ENCODE data around the gene SACM1L. TPM values are rescaled to one million over a fixed set of nuclear protein-coding genes. Genes with fewer than 3 reads are reported as not detected.

Gene SACM1L
- total RNA-seq, 1 donor from 2014 or later, result 24.0 TPM

DNA sequence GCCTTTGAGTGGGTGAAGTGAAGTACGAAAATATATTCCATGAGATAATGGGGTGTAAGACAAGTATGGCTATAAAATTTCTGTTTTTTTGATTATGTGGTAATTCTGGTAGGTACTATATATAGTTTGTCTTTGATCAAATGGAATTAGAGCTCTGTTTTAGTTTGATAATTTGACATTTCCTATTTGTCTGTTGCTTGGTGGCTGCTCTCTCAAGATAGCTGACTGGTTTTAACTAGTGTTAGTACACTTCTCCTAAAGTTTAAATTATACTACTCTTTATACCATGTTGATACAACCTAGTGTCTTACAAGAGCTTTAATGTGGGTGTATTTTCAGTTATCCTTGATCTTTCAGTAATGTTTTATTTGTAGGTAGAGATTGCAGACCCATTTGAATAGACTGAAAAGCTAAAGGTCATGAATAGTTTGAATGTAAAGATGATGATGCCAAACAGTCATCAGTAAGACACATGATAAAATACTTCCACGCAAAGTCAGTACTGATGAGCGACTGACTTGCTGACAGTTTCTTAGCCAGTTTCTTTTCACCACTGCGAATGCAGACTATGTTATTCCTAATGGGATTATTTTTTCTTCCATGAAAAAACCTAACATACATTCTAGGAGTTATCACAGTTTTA, 15.2 kb downstream of the SACM1L start:
- Histone ChIP-seq H3K9me3 (ENCODE audit: control insufficient read depth in 3 of 3, low read length in 3 of 3) (no peaks in the 10 kb centered on the region), H3K4me3 (ENCODE audit: low read length in 3 of 3) (no peak overlapping the region), H3K9ac (ENCODE audit: low read depth in 1 of 3, low read length in 3 of 3) (no peak overlapping the region), H3K27me3 (ENCODE audit: control insufficient read depth in 3 of 3, insufficient read depth in 3 of 3, low read length in 3 of 3) (no peaks in the 10 kb centered on the region), H3K27ac (ENCODE audit: low read depth, low read length) (no peak overlapping the region), H3K4me1 (ENCODE audit: control insufficient read depth in 3 of 3, insufficient read depth in 3 of 3, low read length in 3 of 3) (peaks cover 0 to 3% (median 0%) of the 10 kb centered on the region in 3 donors), H3K36me3 (ENCODE audit: control insufficient read depth in 3 of 3, insufficient read depth in 3 of 3, low read length in 3 of 3) (peaks cover 7 to 27% (median 26%) of the 10 kb centered on the region in 3 donors)

DNA sequence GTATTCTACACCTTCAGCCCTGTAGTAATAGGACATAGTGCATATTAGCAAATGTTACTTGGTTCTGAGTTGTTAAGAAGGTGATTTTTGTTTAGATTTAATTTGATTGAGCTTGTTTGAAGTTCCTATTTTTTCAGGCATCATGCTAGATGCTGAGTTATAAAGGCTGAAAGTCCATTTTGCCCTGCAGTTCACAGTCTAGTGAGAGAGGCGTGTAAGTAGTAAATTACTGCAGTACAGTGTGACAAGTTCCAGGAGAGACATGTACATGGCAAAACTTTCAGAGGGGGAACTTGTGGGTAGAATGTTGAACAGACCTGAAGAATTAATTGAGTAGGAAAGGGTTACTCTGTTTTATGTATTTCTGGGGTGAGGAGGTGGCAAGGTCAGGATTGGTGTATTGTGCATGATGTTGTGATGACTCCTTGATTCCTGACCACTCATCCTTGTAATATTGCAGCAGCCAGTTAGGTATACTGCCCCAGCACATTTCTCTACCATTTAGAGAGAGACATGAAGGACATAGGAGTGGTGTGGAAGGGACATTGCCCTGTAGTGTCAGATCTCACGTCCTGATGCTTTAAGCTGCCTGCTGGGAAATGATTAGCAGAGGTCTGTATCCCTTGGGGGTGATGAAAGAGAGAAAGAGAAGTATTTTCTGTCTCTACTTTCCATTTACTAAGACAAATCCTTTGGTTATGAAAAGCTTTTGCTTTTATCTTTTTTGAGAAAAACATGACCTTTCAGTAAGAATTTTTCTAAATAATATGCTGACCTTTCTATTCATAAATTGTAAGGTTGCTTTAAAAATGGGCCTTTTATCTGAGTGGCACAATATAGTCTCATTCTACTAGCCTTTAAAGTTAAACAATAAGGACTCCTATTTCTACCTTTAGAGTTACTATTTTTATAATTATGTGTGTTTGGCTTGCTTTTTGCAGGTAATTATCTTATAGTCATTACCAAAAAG, 16.9 kb downstream of the SACM1L start:
- Histone ChIP-seq H3K27ac (ENCODE audit: low read depth, low read length) (no peak overlapping the region), H3K9ac (ENCODE audit: low read depth in 1 of 3, low read length in 3 of 3) (no peak overlapping the region), H3K27me3 (ENCODE audit: control insufficient read depth in 3 of 3, insufficient read depth in 3 of 3, low read length in 3 of 3) (no peaks in the 10 kb centered on the region), H3K4me3 (ENCODE audit: low read length in 3 of 3) (no peak overlapping the region), H3K4me1 (ENCODE audit: control insufficient read depth in 3 of 3, insufficient read depth in 3 of 3, low read length in 3 of 3) (no peaks in the 10 kb centered on the region), H3K36me3 (ENCODE audit: control insufficient read depth in 3 of 3, insufficient read depth in 3 of 3, low read length in 3 of 3) (peaks cover 10 to 36% (median 33%) of the 10 kb centered on the region in 3 donors), H3K9me3 (ENCODE audit: control insufficient read depth in 3 of 3, low read length in 3 of 3) (no peaks in the 10 kb centered on the region)

GRCh38 chr3:45711931-45712330, 22.7 kb downstream of the SACM1L start:
- peak overlapping the region; percentile 38 for H3K27ac ChIP-seq (ENCODE audit: low read depth, low read length)
- peaks cover 0 to 5% (median 0%) of the 10 kb centered on the region in 3 donors for H3K4me1 ChIP-seq (ENCODE audit: control insufficient read depth in 3 of 3, insufficient read depth in 3 of 3, low read length in 3 of 3)
- no peaks in the 10 kb centered on the region for H3K9me3 ChIP-seq (ENCODE audit: control insufficient read depth in 3 of 3, low read length in 3 of 3)
- peaks cover 13 to 35% (median 33%) of the 10 kb centered on the region in 3 donors for H3K36me3 ChIP-seq (ENCODE audit: control insufficient read depth in 3 of 3, insufficient read depth in 3 of 3, low read length in 3 of 3)
- no peaks in the 10 kb centered on the region for H3K27me3 ChIP-seq (ENCODE audit: control insufficient read depth in 3 of 3, insufficient read depth in 3 of 3, low read length in 3 of 3)
- no peak overlapping the region for H3K9ac ChIP-seq (ENCODE audit: low read depth in 1 of 3, low read length in 3 of 3)
- H3K4me3 ChIP-seq (ENCODE audit: low read length in 3 of 3), result no peak overlapping the region

GRCh38 chr3:45712434-45713110, 23.4 kb downstream of the SACM1L start:
- peaks cover 10 to 33% (median 32%) of the 10 kb centered on the region in 3 donors for H3K36me3 ChIP-seq (ENCODE audit: control insufficient read depth in 3 of 3, insufficient read depth in 3 of 3, low read length in 3 of 3)

GRCh38 chr3:45715945-45716344, 26.7 kb downstream of the SACM1L start:
- Histone ChIP-seq H3K4me3 (ENCODE audit: low read length in 3 of 3) (no peak overlapping the region), H3K27ac (ENCODE audit: low read depth, low read length) (no peak overlapping the region), H3K27me3 (ENCODE audit: control insufficient read depth in 3 of 3, insufficient read depth in 3 of 3, low read length in 3 of 3) (no peaks in the 10 kb centered on the region), H3K4me1 (ENCODE audit: control insufficient read depth in 3 of 3, insufficient read depth in 3 of 3, low read length in 3 of 3) (peaks cover 0 to 5% (median 0%) of the 10 kb centered on the region in 3 donors), H3K9ac (ENCODE audit: low read depth in 1 of 3, low read length in 3 of 3) (no peak overlapping the region), H3K9me3 (ENCODE audit: control insufficient read depth in 3 of 3, low read length in 3 of 3) (no peaks in the 10 kb centered on the region), H3K36me3 (ENCODE audit: control insufficient read depth in 3 of 3, insufficient read depth in 3 of 3, low read length in 3 of 3) (peaks cover 7 to 24% (median 21%) of the 10 kb centered on the region in 3 donors)

More at GRCh38 chr3:45712434-45713110, 23.4 kb downstream of the SACM1L start:
- H3K4me3 ChIP-seq (ENCODE audit: low read length in 3 of 3), result no peak overlapping the region
- peaks cover 0 to 5% (median 0%) of the 10 kb centered on the region in 3 donors for H3K4me1 ChIP-seq (ENCODE audit: control insufficient read depth in 3 of 3, insufficient read depth in 3 of 3, low read length in 3 of 3)
- no peak overlapping the region for H3K9ac ChIP-seq (ENCODE audit: low read depth in 1 of 3, low read length in 3 of 3)
- H3K9me3 ChIP-seq (ENCODE audit: control insufficient read depth in 3 of 3, low read length in 3 of 3), result no peaks in the 10 kb centered on the region
- no peaks in the 10 kb centered on the region for H3K27me3 ChIP-seq (ENCODE audit: control insufficient read depth in 3 of 3, insufficient read depth in 3 of 3, low read length in 3 of 3)
- H3K27ac ChIP-seq (ENCODE audit: low read depth, low read length), result peak overlapping the region; percentile 38

DNA sequence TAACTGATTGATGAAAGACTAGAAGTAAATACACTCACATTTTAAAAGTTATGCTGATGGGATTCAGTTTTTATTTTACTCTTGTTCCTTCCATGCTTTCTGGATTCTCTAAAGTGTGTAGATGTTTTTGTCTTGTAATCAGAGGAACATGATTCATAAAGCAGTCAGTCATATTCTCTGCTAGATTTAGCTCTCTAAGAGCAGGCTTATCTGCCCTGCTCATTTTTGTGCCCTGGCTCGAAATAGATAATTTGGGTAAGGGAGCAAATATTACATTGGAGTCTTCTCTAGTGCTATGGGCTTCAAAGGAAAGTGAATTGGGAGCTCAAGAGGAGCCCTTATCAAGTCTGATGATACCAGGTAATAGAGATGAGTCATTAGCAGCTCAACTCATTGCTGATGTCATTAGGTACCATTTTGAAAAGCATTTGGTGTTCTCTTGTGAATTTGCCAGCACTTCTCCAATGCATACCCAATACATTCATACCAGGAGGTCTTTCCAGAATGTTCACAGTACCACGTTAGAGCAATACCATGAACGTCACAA, 27.7 kb downstream of the SACM1L start:
- Histone ChIP-seq H3K4me3 (ENCODE audit: low read length in 3 of 3) (no peak overlapping the region), H3K36me3 (ENCODE audit: control insufficient read depth in 3 of 3, insufficient read depth in 3 of 3, low read length in 3 of 3) (peaks cover 5 to 21% (median 21%) of the 10 kb centered on the region in 3 donors), H3K27ac (ENCODE audit: low read depth, low read length) (no peak overlapping the region), H3K4me1 (ENCODE audit: control insufficient read depth in 3 of 3, insufficient read depth in 3 of 3, low read length in 3 of 3) (peaks cover 0 to 5% (median 0%) of the 10 kb centered on the region in 3 donors), H3K27me3 (ENCODE audit: control insufficient read depth in 3 of 3, insufficient read depth in 3 of 3, low read length in 3 of 3) (no peaks in the 10 kb centered on the region), H3K9ac (ENCODE audit: low read depth in 1 of 3, low read length in 3 of 3) (no peak overlapping the region), H3K9me3 (ENCODE audit: control insufficient read depth in 3 of 3, low read length in 3 of 3) (no peaks in the 10 kb centered on the region)

DNA sequence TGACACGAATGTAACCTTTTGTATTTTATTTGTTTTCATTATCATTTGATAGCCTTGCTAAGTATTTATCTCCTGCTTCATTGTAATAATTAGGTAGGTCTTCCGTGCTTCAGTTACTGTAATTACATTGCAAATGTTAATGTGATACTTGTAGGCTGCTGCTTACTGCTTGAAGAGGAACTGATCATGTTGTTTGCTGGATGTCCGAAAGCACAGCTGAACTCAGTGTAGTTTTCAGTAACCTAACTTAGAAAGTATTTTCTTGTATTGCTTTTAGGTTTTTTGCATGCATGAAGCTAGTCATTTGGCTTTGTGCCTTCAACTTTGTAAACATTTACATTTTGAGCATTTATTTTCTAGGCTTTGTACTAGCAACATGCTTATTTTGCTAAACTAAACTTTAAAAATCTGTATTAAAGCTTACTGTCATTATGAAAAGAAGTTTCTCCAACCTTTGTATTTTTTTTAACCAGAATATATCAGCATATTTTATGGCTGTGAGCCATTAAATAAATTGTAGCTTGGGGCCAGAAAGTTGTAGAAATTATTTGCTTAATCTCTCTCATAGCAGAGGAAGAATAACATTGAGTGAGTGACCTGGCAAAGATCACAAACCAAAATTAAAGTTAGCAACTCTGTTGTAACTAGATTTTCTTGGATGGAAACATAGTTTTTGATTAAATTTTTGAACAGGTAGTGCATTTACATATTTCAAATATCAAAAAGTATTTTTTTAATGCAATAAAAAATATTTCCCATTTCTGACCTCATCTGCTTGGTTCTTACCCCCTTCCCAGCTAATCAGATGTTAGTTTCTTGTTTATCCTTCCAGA, 30.7 kb downstream of the SACM1L start:
- Histone ChIP-seq H3K4me3 (ENCODE audit: low read length in 3 of 3) (no peak overlapping the region), H3K27ac (ENCODE audit: low read depth, low read length) (no peak overlapping the region)

GRCh38 chr3:45724911-45725310, 35.7 kb downstream of the SACM1L start:
- Histone ChIP-seq H3K27ac (ENCODE audit: low read depth, low read length) (no peak overlapping the region), H3K36me3 (ENCODE audit: control insufficient read depth in 3 of 3, insufficient read depth in 3 of 3, low read length in 3 of 3) (peaks cover 6 to 20% (median 20%) of the 10 kb centered on the region in 3 donors), H3K9ac (ENCODE audit: low read depth in 1 of 3, low read length in 3 of 3) (no peak overlapping the region), H3K27me3 (ENCODE audit: control insufficient read depth in 3 of 3, insufficient read depth in 3 of 3, low read length in 3 of 3) (no peaks in the 10 kb centered on the region), H3K4me3 (ENCODE audit: low read length in 3 of 3) (no peak overlapping the region), H3K4me1 (ENCODE audit: control insufficient read depth in 3 of 3, insufficient read depth in 3 of 3, low read length in 3 of 3) (no peaks in the 10 kb centered on the region), H3K9me3 (ENCODE audit: control insufficient read depth in 3 of 3, low read length in 3 of 3) (no peaks in the 10 kb centered on the region)

More for the DNA sequence above, 30.7 kb downstream of the SACM1L start:
- Histone ChIP-seq H3K9ac (ENCODE audit: low read depth in 1 of 3, low read length in 3 of 3) (no peak overlapping the region), H3K4me1 (ENCODE audit: control insufficient read depth in 3 of 3, insufficient read depth in 3 of 3, low read length in 3 of 3) (no peaks in the 10 kb centered on the region), H3K9me3 (ENCODE audit: control insufficient read depth in 3 of 3, low read length in 3 of 3) (no peaks in the 10 kb centered on the region), H3K36me3 (ENCODE audit: control insufficient read depth in 3 of 3, insufficient read depth in 3 of 3, low read length in 3 of 3) (peaks cover 7 to 32% (median 23%) of the 10 kb centered on the region in 3 donors), H3K27me3 (ENCODE audit: control insufficient read depth in 3 of 3, insufficient read depth in 3 of 3, low read length in 3 of 3) (no peaks in the 10 kb centered on the region)

- Histone ChIP-seq H3K4me1 (ENCODE audit: control insufficient read depth in 3 of 3, insufficient read depth in 3 of 3, low read length in 3 of 3) (no peaks in the 10 kb centered on the region), H3K36me3 (ENCODE audit: control insufficient read depth in 3 of 3, insufficient read depth in 3 of 3, low read length in 3 of 3) (peaks cover 5 to 31% (median 19%) of the 10 kb centered on the region in 3 donors), H3K27me3 (ENCODE audit: control insufficient read depth in 3 of 3, insufficient read depth in 3 of 3, low read length in 3 of 3) (no peaks in the 10 kb centered on the region), H3K27ac (ENCODE audit: low read depth, low read length) (no peak overlapping the region), H3K9me3 (ENCODE audit: control insufficient read depth in 3 of 3, low read length in 3 of 3) (no peaks in the 10 kb centered on the region), H3K9ac (ENCODE audit: low read depth in 1 of 3, low read length in 3 of 3) (no peak overlapping the region), H3K4me3 (ENCODE audit: low read length in 3 of 3) (no peak overlapping the region)
Measured at GRCh38 chr3:45729614-45730013, 40.4 kb downstream of the SACM1L start.

All from skeletal muscle tissue (tissue), 4 donors.